8988T (cell line): ENCODE results near the gene PTPN21.

Experiments
- DNase-seq: peaks from one replicate; pipeline ENCODE4 v3.0.0; 2011

PTPN21 gene

GRCh38 chr14:88463318-88463717 lies 91.5 kb downstream of the PTPN21 start:
- DNase-seq = no peak

- no peak for DNase-seq
Measured at GRCh38 chr14:88454886-88455285, 99.9 kb downstream of the PTPN21 start.

GRCh38 chr14:88452231-88452630 lies 102.6 kb downstream of the PTPN21 start:
- no peak for DNase-seq

DNA sequence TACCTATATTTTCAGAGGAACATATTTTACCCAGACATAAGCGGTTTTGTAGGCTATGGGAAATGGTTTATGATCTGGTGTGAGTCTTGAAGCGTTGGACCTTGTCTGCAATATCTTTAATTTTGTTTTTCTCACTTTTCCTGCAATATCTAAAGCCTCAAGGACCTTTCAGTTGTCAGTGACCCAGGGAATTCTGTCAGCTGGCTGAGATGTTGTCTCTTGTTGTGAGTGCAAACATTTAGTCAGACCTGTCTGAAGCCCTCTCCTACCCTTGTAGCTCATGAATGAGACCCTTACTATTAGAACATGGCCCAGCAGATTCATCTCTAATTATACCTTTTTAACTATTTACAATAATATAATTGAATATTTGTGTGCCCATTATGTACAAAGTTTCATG lies 115.7 kb downstream of the PTPN21 start:
- no peak for DNase-seq

GRCh38 chr14:88437658-88438057 lies 117.1 kb downstream of the PTPN21 start:
- no peak for DNase-seq

DNA sequence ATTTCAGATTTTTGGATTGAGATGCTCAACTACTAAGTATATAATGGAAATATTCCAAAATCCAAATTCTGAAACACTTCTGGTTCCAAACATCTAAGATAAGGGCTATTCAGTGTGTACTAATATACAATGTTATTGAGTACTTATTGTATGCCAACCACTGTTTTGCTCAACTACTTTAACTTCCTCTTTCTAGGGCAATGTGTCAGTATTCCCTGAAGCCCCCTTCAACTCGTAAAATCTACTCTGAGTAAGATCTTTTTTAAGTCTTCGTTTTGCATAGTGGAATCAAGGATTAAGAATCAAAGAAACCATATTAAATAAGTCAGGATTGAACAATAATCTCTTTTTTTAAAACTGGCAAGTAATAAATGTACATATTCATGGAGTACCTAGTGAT lies 123.8 kb downstream of the PTPN21 start:
- no peak for DNase-seq

DNA sequence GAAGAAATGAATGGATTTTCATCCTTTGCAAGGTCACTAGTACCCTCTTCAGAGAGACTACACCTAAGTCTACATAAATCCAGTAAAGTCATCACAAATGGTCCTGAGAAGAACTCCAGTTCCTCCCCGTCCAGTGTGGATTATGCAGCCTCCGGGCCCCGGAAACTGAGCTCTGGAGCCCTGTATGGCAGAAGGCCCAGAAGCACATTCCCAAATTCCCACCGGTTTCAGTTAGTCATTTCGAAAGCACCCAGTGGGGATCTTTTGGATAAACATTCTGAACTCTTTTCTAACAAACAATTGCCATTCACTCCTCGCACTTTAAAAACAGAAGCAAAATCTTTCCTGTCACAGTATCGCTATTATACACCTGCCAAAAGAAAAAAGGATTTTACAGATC lies 128.5 kb downstream of the PTPN21 start:
- DNase-seq = no peak

DNA sequence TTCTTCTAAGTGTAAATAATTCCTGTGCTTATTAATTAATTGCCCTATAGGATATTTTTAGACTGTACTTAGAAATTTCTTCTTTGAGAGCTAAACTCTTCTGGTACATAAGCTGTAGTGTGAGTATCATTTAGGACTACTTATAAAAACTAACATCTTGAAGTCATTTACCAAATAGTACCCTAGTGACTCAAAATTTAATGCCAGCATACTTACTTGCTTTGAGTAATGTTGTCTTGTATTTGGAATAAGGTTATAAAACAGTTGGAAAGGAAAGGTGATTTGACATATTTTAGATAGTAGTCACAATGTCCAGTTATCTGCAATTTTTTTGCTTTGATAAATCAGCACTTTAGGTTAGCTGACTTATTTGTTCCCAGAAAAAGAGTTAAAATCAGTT lies 130.2 kb downstream of the PTPN21 start:
- no peak for DNase-seq

DNA sequence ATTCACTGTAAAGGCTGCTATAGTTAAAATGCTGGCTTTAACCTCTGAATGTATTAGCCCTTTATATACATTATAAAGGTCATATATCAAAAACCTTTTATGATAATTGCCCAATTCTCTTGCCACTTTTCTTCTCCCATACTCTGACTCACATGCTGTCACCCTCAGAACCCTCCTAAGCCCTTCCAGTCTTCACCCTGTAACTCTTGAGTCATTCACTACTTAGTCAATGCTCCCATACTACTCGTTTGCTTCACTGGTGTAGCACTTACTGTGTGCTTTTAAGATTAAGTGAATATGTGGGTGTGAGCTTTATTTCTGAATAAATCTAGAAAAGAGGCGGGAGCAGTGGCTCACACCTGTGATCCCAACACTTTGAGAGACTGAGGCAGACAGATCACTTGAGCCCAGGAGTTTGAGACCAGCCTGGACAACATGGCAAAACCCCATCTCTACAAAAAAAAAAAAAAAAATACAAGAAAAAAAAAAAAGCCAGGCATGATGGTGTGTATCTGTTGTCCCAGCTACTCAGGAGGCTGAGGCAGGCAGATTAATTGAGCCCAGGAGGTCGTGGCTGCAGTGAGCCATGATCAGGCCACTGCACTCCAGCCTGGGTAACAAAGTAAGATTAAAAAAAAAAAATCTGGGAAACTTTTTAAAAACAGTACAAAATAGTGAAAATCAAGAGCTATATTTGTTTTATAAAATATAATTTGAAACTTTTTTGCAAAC lies 131.7 kb downstream of the PTPN21 start:
- no peak for DNase-seq

DNA sequence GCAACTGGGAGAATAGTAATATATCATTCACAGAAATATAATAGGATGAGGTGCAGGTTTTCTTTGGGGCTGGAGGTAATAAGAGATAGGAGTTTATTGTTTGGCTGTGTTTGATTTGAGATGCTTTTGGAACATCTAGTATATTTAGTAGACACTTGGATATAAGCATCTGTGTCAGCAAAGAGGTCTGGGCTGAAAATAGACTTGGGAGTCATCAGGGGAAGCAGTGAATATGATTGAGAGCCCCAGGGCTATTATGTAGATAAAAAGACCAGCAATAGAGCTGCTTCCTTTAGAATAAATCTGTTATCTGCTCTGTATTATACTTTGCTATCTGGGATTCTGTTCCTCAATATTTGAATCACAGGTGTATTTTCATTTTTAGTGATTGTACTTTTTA lies 132.8 kb downstream of the PTPN21 start:
- DNase-seq = no peak

GRCh38 chr14:88421286-88421685 lies 133.5 kb downstream of the PTPN21 start:
- no peak for DNase-seq

GRCh38 chr14:88420187-88420586 lies 134.6 kb downstream of the PTPN21 start:
- no peak for DNase-seq

DNA sequence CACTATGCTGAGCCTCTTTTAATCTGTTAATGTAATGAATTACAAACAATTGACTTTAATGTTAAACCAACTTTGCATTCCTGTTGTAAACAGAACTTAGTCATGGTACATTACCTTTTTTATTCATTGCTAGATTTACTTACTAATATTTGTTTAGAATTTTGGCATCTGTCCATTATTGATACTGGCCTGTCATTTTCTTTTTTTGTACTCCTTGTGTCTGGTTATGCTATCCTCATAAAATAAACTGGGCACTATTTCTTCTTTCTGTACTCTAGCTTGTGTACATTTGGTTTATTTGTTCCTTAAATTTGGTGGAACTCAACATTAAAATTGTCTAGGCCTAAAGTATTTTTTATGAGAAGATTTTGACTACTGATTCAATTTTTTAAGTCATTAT lies 137.2 kb downstream of the PTPN21 start:
- DNase-seq = no peak
